ENCODE data around the gene ARHGAP24. TPM values are rescaled to one million over a fixed set of nuclear protein-coding genes. Genes with fewer than 3 reads are reported as not detected.

The ARHGAP24 gene
- total RNA-seq, 2 experiments from 2014 or later = not detected

- CTCF ChIA-PET = no interaction called here
- no peak for DNase-seq
- POLR2A ChIA-PET = no interaction called here
These were observed 575.5 kb downstream of the ARHGAP24 start for GRCh38 chr4:86050496-86050895.

More at GRCh38 chr4:86050496-86050895, 575.5 kb downstream of the ARHGAP24 start:
- Mint-ChIP-seq H3K36me3 (ENCODE audit: low read depth) (no peaks in the 10 kb centered on the region), H3K4me1 (no peaks in the 10 kb centered on the region), H3K27me3 (no peaks in the 10 kb centered on the region), H3K9me3 (no peaks in the 10 kb centered on the region), H3K4me3 (no peak overlapping the region), H3K27ac (no peak overlapping the region)

All from activated CD4-positive, alpha-beta memory T cell treated with anti-CD3 and anti-CD28 coated beads, Interleukin-2, amount 10 ng/mL, durations not matched to agents 7 days and 5 days (primary cell).